D721Med (cell line): ENCODE measurements around the gene TTC32.
A peak's percentile ranks its signal among the peaks of the same experiment; 100 is the strongest.

Experiments used
- DNase-seq: peaks from one replicate; pipeline ENCODE4 v3.0.0; 2011; ENCODE audit warnings: low spot score; ENCODE audit not compliant: insufficient read length
- FAIRE-seq: peaks from 2 replicates; lab custom pipeline; 2011; peaks lifted over from hg19 to GRCh38; lab: Jason Lieb, UNC
- TF ChIP-seq, protein P1 (sequence below): IDR thresholded peaks from 2 replicates; pipeline ENCODE4 v1.5.1; 2012; ENCODE audit warnings: mild to moderate bottlenecking, control low read depth; ENCODE audit not compliant: insufficient read depth; ENCODE audit errors: missing control alignments

Gene TTC32

GRCh38 chr2:19901442-19902215 is at the start of gene TTC32:
Gene TTC32, minus strand, starts transcription at chr2:19901983. Its CDS starts 129 bp downstream, at chr2:19901854.
- FAIRE-seq, result no peak
- peak; percentile 71 for DNase-seq
- TF ChIP-seq, protein P1, sequence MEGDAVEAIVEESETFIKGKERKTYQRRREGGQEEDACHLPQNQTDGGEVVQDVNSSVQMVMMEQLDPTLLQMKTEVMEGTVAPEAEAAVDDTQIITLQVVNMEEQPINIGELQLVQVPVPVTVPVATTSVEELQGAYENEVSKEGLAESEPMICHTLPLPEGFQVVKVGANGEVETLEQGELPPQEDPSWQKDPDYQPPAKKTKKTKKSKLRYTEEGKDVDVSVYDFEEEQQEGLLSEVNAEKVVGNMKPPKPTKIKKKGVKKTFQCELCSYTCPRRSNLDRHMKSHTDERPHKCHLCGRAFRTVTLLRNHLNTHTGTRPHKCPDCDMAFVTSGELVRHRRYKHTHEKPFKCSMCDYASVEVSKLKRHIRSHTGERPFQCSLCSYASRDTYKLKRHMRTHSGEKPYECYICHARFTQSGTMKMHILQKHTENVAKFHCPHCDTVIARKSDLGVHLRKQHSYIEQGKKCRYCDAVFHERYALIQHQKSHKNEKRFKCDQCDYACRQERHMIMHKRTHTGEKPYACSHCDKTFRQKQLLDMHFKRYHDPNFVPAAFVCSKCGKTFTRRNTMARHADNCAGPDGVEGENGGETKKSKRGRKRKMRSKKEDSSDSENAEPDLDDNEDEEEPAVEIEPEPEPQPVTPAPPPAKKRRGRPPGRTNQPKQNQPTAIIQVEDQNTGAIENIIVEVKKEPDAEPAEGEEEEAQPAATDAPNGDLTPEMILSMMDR, result no peak

DNA sequence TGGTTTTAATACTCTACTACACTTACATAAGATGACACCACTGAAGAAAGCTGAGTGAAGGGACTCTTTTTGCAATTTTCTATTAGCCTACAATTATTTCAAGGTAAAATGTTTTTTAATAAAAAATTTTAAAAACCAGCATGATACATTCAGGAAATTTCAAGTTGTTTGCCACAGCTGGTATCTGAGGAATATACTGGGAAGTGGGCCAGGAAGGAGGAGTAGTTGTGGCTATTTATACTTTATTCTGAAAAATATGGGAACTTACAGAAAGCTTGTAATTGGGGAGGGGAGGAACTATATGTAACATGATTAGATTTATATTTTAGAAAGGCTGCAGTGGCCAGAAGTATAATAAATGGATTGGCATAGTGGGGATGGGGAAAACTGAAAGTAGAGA is 47.3 kb upstream of the TTC32 start:
- DNase-seq (no peak), FAIRE-seq (no peak)
- TF ChIP-seq, protein P1, result no peak

- FAIRE-seq, result no peak
- TF ChIP-seq, protein P1, result no peak
- DNase-seq, result no peak
Measured at GRCh38 chr2:19947184-19947940, 45.6 kb upstream of the TTC32 start.

DNA sequence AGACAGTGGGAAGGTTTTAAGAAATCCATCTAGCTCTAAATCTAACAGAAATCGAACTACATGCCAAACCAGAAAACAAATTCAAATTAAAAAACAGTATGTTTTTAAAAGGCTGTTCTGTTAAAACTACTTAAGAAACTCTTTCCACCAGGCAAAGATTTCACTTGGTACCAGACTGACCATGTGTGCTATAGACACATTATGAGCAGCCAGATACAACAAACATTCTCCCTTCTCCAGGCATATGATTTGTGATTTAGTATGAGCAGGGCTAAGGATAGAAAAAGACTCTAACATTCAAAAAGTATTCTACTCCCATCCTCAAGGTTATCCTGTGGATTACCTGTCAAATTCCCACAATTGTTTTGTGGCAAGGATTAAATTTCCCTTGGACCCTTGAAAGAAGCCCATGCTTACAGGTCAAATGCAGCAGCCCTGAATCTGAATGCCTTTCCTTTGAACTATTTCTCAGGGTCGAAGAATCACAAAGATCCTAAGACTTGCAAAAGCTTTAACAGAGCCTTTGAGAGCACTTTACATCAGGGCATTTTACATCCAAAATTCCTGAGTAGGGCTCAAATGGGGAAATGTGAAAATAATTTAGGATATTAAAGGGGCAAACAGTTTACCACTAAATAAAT is 42.5 kb upstream of the TTC32 start:
- peak; percentile 80 for FAIRE-seq
- DNase-seq, result no peak
- TF ChIP-seq, protein P1, result no peak

- FAIRE-seq, result no peak
- TF ChIP-seq, protein P1, result no peak
- DNase-seq, result no peak
Measured at GRCh38 chr2:19943189-19943588, 41.4 kb upstream of the TTC32 start.

- DNase-seq (no peak), FAIRE-seq (no peak)
- TF ChIP-seq, protein P1, result no peak
Measured at GRCh38 chr2:19942199-19942598, 40.4 kb upstream of the TTC32 start.

DNA sequence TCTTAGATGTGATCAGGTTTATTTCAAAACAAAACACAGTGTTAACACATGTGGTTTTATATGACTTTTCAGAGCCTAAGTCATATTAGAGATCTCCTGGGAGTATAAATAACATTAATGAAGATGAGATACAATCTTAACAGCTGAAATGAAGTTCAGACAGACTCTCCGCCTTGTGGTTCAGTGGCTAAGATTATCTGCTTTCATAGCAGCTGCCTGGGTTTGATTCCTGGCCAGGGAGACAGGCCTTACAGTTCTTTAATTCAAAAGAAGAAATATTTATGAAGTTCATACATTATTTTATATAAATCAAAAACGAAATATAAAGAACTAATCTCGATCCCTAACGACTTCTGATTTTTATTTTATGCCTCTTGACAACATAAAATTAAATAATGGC is 35.2 kb upstream of the TTC32 start:
- FAIRE-seq (no peak), DNase-seq (no peak)
- TF ChIP-seq, protein P1, result no peak
